Natural killer cell (primary cell): Measurements from ENCODE around the gene CYFIP2. TPM values are rescaled to one million over a fixed set of nuclear protein-coding genes. Genes with fewer than 3 reads are reported as not detected.

Experiments used
- ATAC-seq, 3 donors: fragments of 150-1000 bp in 2 of 3; fragments of 200-7000 bp in 1 of 3; cut with Tn5 transposase; 1 replicate in 1 of 3; 2 replicates in 2 of 3; pipeline ENCODE4 v1.10.0; 2021; ENCODE audit warnings: mild to moderate bottlenecking in 2 of 3, moderate library complexity in 2 of 3
- DNase-seq, 2 donors: peaks; one replicate each; pipeline versions ENCODE4 v3.0.0 to v3.0.0-alpha.2; 2013 to 2021; ENCODE audit warnings: mixed read lengths in 1 of 2
- H3K27ac ChIP-seq: one replicate; pipeline ENCODE4 v1.5.1; 2013; ENCODE audit warnings: mild to moderate bottlenecking, low read length
- H3K27me3 ChIP-seq: one replicate; pipeline ENCODE4 v1.6.1; 2013; ENCODE audit warnings: low read length; ENCODE audit not compliant: control insufficient read depth, insufficient read depth
- H3K36me3 ChIP-seq: one replicate; pipeline ENCODE4 v1.6.1; 2013; ENCODE audit warnings: low read length; ENCODE audit not compliant: control insufficient read depth, insufficient read depth
- H3K4me1 ChIP-seq: one replicate; pipeline ENCODE4 v1.6.1; 2013; ENCODE audit warnings: low read length; ENCODE audit not compliant: control insufficient read depth, insufficient read depth
- H3K4me3 ChIP-seq: one replicate; pipeline ENCODE4 v1.5.1; 2013; ENCODE audit warnings: low read length
- H3K9me3 ChIP-seq: one replicate; pipeline ENCODE4 v1.6.1; 2013; ENCODE audit warnings: low read length; ENCODE audit not compliant: control insufficient read depth, insufficient read depth
- H3K27ac Mint-ChIP-seq, 2 donors: one replicate each; pipeline ENCODE4 v1.8.0; 2022; ENCODE audit warnings: mild to moderate bottlenecking in 2 of 2, mixed read lengths in 2 of 2, moderate library complexity in 1 of 2
- H3K27me3 Mint-ChIP-seq, 2 donors: one replicate each; pipeline ENCODE4 v1.8.0; 2022; ENCODE audit warnings: low read depth in 2 of 2, mixed read lengths in 2 of 2
- H3K36me3 Mint-ChIP-seq: one replicate; pipeline ENCODE4 v1.8.0; 2022; ENCODE audit warnings: mixed read lengths
- H3K4me1 Mint-ChIP-seq, 2 donors: one replicate each; pipeline ENCODE4 v1.8.0; 2022; ENCODE audit warnings: mixed read lengths in 2 of 2
- H3K4me3 Mint-ChIP-seq: one replicate; pipeline ENCODE4 v1.8.0; 2022; ENCODE audit warnings: mild to moderate bottlenecking, moderate library complexity, mixed read lengths
- H3K9me3 Mint-ChIP-seq, 2 donors: one replicate each; pipeline ENCODE4 v1.8.0; 2022; ENCODE audit warnings: mixed read lengths in 2 of 2
- CTCF ChIP-seq: fragments of 200-600 bp; IDR thresholded peaks from one replicate; pipeline ENCODE4 v1.8.0; 2022; ENCODE audit warnings: antibody characterized with exemption
- WGBS: methylation state at CpG from one replicate; pipeline ENCODE4 v1.1.7; 2013; ENCODE audit warnings: missing lambda C conversion rate; ENCODE audit not compliant: insufficient coverage; 5-methylcytosine and 5-hydroxymethylcytosine counted together
- intact Hi-C: fragments of 100-400 bp; cut with micrococcal nuclease; formaldehyde crosslinking; loops from one replicate; pipeline ENCODE4 v1.14.2; 2022
- total RNA-seq, 4 donors: library from RNA; stranded (reverse); fragments of 120-200 nt in 1 of 4; gene quantifications; one replicate each; pipeline versions ENCODE4 v1.2.3 to v1.2.4, GENCODE V29; 2013 to 2022

The CYFIP2 gene
- total RNA-seq, 3 donors from 2014 or later (not counting 1 experiment from before 2014, with no cell fraction given) = 464 to 542 (median 532) TPM

GRCh38 chr5:157381746-157382145, 115.8 kb downstream of the CYFIP2 start:
- Histone ChIP-seq H3K36me3 (peaks cover 86% of the 10 kb centered on the region), H3K27ac (no peak overlapping the region), H3K9me3 (no peaks in the 10 kb centered on the region), H3K4me1 (no peaks in the 10 kb centered on the region), H3K27me3 (no peaks in the 10 kb centered on the region), H3K4me3 (no peak overlapping the region)
- TF ChIP-seq CTCF = no peak
- Mint-ChIP-seq H3K36me3 (peaks cover 40% of the 10 kb centered on the region), H3K4me1 (peaks cover 15 to 20% of the 10 kb centered on the region in 2 donors), H3K4me3 (no peak overlapping the region), H3K9me3 (no peaks in the 10 kb centered on the region), H3K27me3 (no peaks in the 10 kb centered on the region), H3K27ac (peak overlapping the region; percentile 50 to 57)
- DNase-seq (no peak), ATAC-seq (no peak)
- WGBS = 93% methylated on average over 4 of the region's 4 CpGs
- intact Hi-C loops = no loop called here

- no peak overlapping the region for H3K4me3 ChIP-seq
- H3K9me3 ChIP-seq = no peaks in the 10 kb centered on the region
- WGBS = 99% methylated on average over 10 of the region's 11 CpGs
- intact Hi-C loops = no loop called here
- H3K27ac Mint-ChIP-seq = peak overlapping the region; percentile 4 to 59
- H3K27ac ChIP-seq = no peak overlapping the region
- H3K4me3 Mint-ChIP-seq = no peak overlapping the region
- no peaks in the 10 kb centered on the region for H3K9me3 Mint-ChIP-seq
- H3K27me3 ChIP-seq = no peaks in the 10 kb centered on the region
- DNase-seq (no peak), ATAC-seq (no peak)
- H3K4me1 Mint-ChIP-seq = peaks cover 11% of the 10 kb centered on the region in 2 donors
- H3K4me1 ChIP-seq = no peaks in the 10 kb centered on the region
- H3K27me3 Mint-ChIP-seq = no peaks in the 10 kb centered on the region
- H3K36me3 ChIP-seq = peaks cover 83% of the 10 kb centered on the region
- TF ChIP-seq CTCF = no peak
- H3K36me3 Mint-ChIP-seq = peaks cover 37% of the 10 kb centered on the region
These were observed 117.3 kb downstream of the CYFIP2 start for GRCh38 chr5:157382996-157383800.

- no peak overlapping the region for H3K4me3 ChIP-seq
- H3K4me3 Mint-ChIP-seq = no peak overlapping the region
- H3K9me3 Mint-ChIP-seq = no peaks in the 10 kb centered on the region
- peaks cover 37% of the 10 kb centered on the region for H3K36me3 Mint-ChIP-seq
- intact Hi-C loops = no loop called here
- no peak overlapping the region for H3K27ac ChIP-seq
- DNase-seq = no peak
- H3K4me1 ChIP-seq = peaks cover 10% of the 10 kb centered on the region
- no peak for TF ChIP-seq CTCF
- H3K27me3 ChIP-seq = no peaks in the 10 kb centered on the region
- peak overlapping the region; percentile 20 to 63 for H3K27ac Mint-ChIP-seq
- no peaks in the 10 kb centered on the region for H3K27me3 Mint-ChIP-seq
- no peak for ATAC-seq
- H3K9me3 ChIP-seq = no peaks in the 10 kb centered on the region
- peaks cover 10 to 18% of the 10 kb centered on the region in 2 donors for H3K4me1 Mint-ChIP-seq
- H3K36me3 ChIP-seq = peaks cover 88% of the 10 kb centered on the region
- 97% methylated on average over 4 of the region's 4 CpGs for WGBS
These were observed 119.2 kb downstream of the CYFIP2 start for GRCh38 chr5:157384971-157385709.
